ENCODE results near the gene EAF1.
"Not testable (repeated sequence)": the region's sequence is repeated elsewhere in the genome, so short reads cannot be mapped to it uniquely, and the experiment has no call there.

Gene EAF1

GRCh38 chr3:15453501-15453900 lies 26.1 kb downstream of the EAF1 start:
- DNase-seq: no peak

GRCh38 chr3:15453991-15454625 lies 26.7 kb downstream of the EAF1 start:
- DNase-seq: no peak

GRCh38 chr3:15454965-15455364 lies 27.6 kb downstream of the EAF1 start:
- DNase-seq: no peak

- no peak for DNase-seq
Measured at GRCh38 chr3:15455756-15456155, 28.4 kb downstream of the EAF1 start.

GRCh38 chr3:15456321-15456720 lies 28.9 kb downstream of the EAF1 start:
- no peak for DNase-seq

GRCh38 chr3:15456915-15457314 lies 29.5 kb downstream of the EAF1 start:
- DNase-seq: not testable (repeated sequence)

- DNase-seq: peak; percentile 72
Measured at GRCh38 chr3:15458212-15458780, 30.9 kb downstream of the EAF1 start.

GRCh38 chr3:15460891-15461531 lies 33.6 kb downstream of the EAF1 start:
- DNase-seq: no peak

- no peak for DNase-seq
Measured at GRCh38 chr3:15462451-15462850, 35.1 kb downstream of the EAF1 start.

- no peak for DNase-seq
Measured at GRCh38 chr3:15465876-15466585, 38.6 kb downstream of the EAF1 start.

GRCh38 chr3:15467227-15468181 lies 40.1 kb downstream of the EAF1 start:
- DNase-seq: no peak

GRCh38 chr3:15470261-15470660 lies 42.9 kb downstream of the EAF1 start:
- DNase-seq: no peak

GRCh38 chr3:15470849-15471248 lies 43.5 kb downstream of the EAF1 start:
- DNase-seq: no peak

- DNase-seq: no peak
Measured at GRCh38 chr3:15471861-15472260, 44.5 kb downstream of the EAF1 start.

- no peak for DNase-seq
Measured at GRCh38 chr3:15475161-15475560, 47.8 kb downstream of the EAF1 start.

GRCh38 chr3:15476378-15476777 lies 49.0 kb downstream of the EAF1 start:
- no peak for DNase-seq

GRCh38 chr3:15477951-15478639 lies 50.7 kb downstream of the EAF1 start:
- DNase-seq: no peak

GRCh38 chr3:15478640-15478979 lies 51.2 kb downstream of the EAF1 start:
- no peak for DNase-seq

GRCh38 chr3:15479400-15480224 lies 52.2 kb downstream of the EAF1 start:
- DNase-seq: no peak

GRCh38 chr3:15484551-15484950 lies 57.2 kb downstream of the EAF1 start:
- not testable (repeated sequence) for DNase-seq

- no peak for DNase-seq
Measured at GRCh38 chr3:15486020-15486419, 58.6 kb downstream of the EAF1 start.
